Testis (tissue), 3 donors: ENCODE measurements around the gene CAPN5. TPM values are rescaled to one million over a fixed set of nuclear protein-coding genes. Genes with fewer than 3 reads are reported as not detected.

Source experiments
- polyA plus RNA-seq: library from polyadenylated mRNA; stranded (reverse); fragments of 350-450 nt; fragmentation: Illumina TruSeq; extraction: RNeasy Lipid Tissue Mini Kit (QIAGEN cat#74804); gene quantifications from one replicate; pipeline ENCODE4 v1.2.3, GENCODE V29; 2014; ENCODE audit warnings: low read depth, low replicate concordance; ENCODE audit not compliant: insufficient read depth
- total RNA-seq, 2 donors: library from RNA; depleted of rRNA; stranded (reverse); fragments of >200 nt; gene quantifications; one replicate each; pipeline ENCODE4 v1.2.3, GENCODE V29; 2016

The CAPN5 gene
- total and polyA plus RNA-seq, 3 donors from 2014 or later, result 62.3 to 116 (median 102) TPM

Other genes with a start within 250 kb of the CAPN5 start
- 10 to 100 TPM; 14.6 to 23.7 TPM for gene ACER3, start 206.1 kb upstream of the CAPN5 start, total RNA-seq
- 34.8 TPM for gene ACER3, start 206.1 kb upstream of the CAPN5 start, polyA plus RNA-seq
- gene B3GNT6, start 32.6 kb upstream of the CAPN5 start, total RNA-seq, result under 1 TPM; 0.47 to 0.74 TPM
- gene B3GNT6, start 32.6 kb upstream of the CAPN5 start, polyA plus RNA-seq, result not detected
- 1 to 10 TPM; 1.7 to 6.7 TPM for gene OMP, start 35.9 kb downstream of the CAPN5 start, total RNA-seq
- not detected for gene OMP, start 35.9 kb downstream of the CAPN5 start, polyA plus RNA-seq
- gene MYO7A, start 61.3 kb downstream of the CAPN5 start, total RNA-seq, result 100 to 1,000 TPM; 161 to 239 TPM
- 40.1 TPM for gene MYO7A, start 61.3 kb downstream of the CAPN5 start, polyA plus RNA-seq
- 10 to 100 TPM; 22.6 to 27.2 TPM for gene GDPD4, start 234.7 kb downstream of the CAPN5 start, total RNA-seq
- gene GDPD4, start 234.7 kb downstream of the CAPN5 start, polyA plus RNA-seq, result 11.9 TPM